ENCODE results near the gene SF3A1.

SF3A1 gene

DNA sequence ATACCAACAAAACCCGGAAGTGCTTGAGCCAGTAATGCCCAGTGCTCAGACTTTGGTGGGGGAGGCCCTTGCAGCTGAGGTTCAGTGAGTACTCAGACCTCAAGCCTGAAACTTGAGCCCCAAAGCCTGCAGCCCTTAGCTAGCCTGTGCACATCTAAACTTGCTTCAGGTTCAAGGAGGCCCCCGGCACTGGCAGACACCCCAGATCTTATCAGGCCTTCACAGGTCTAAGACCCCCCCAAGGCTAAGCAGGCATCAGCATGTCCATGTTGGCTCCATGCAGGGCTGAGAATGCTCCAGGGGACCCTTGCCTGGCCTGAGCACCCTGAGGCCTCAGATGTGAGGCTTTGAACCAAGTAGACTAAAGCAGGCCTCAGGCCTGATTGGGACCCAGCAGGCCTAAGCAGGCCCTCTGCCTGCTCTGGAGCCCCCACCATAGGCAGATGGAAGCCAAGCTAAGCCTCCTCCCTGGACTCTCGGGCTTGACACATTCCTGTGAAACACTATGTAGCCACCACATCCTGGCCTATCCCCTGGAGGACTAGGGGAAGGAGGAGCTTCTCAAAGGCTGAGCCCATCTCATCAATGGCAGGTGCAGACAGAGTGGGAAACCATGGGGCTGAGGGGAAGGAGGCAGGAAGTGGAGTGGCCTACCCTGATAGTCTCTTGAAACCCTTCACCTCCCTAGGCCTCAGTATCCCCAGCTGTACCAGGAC is 66.2 kb downstream of the SF3A1 start:
- ChIA-PET CTCF (interaction anchor here (1.6 to 10.0 kb wide), 9 partner anchors 11 to 184 kb away, joined by 3 to 307 read pairs (median 55); partner anchors contain the start of genes OSM, RNF215 and TBC1D10A), POLR2A (interaction anchor here (2.1 kb wide), 1 partner anchor 36 kb away, joined by 7 read pairs; the partner anchor contains the start of gene TBC1D10A)
- TF ChIP-seq, protein P1, sequence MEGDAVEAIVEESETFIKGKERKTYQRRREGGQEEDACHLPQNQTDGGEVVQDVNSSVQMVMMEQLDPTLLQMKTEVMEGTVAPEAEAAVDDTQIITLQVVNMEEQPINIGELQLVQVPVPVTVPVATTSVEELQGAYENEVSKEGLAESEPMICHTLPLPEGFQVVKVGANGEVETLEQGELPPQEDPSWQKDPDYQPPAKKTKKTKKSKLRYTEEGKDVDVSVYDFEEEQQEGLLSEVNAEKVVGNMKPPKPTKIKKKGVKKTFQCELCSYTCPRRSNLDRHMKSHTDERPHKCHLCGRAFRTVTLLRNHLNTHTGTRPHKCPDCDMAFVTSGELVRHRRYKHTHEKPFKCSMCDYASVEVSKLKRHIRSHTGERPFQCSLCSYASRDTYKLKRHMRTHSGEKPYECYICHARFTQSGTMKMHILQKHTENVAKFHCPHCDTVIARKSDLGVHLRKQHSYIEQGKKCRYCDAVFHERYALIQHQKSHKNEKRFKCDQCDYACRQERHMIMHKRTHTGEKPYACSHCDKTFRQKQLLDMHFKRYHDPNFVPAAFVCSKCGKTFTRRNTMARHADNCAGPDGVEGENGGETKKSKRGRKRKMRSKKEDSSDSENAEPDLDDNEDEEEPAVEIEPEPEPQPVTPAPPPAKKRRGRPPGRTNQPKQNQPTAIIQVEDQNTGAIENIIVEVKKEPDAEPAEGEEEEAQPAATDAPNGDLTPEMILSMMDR (IDR thresholded peaks at IDR 0.05; ENCODE audit: control extremely low read depth, extremely low read depth, low read depth, missing control alignments) = no peak
- peak; percentile 43 for DNase-seq (ENCODE audit: extremely low spot score)

DNA sequence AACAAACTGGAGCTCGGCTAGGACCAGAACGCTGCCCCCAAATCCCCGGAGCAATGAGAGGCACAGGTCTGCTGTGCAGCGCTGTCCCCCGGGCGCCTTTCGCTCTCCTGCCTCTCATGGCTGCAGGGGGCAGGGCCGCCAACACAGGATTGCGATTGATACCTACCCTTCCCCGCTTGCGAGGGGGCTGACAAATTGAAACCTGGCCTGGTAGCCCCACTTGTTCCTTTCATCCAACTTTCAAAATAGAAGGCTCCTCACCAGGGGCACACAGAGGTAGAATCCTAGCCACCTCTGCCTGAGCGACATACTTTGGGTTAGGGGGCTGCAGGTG is 66.7 kb downstream of the SF3A1 start:
- CTCF ChIA-PET = interaction anchor here (1.6 to 10.0 kb wide), 10 partner anchors 11 to 183 kb away, joined by 3 to 307 read pairs (median 44); partner anchors contain the start of genes OSM, RNF215 and TBC1D10A
- no peak for DNase-seq (ENCODE audit: extremely low spot score)
- POLR2A ChIA-PET = interaction anchor here (2.1 kb wide), 1 partner anchor 37 kb away, joined by 7 read pairs; the partner anchor contains the start of gene TBC1D10A
- TF ChIP-seq, protein P1 (IDR thresholded peaks at IDR 0.05; ENCODE audit: control extremely low read depth, extremely low read depth, low read depth, missing control alignments) = no peak

DNA sequence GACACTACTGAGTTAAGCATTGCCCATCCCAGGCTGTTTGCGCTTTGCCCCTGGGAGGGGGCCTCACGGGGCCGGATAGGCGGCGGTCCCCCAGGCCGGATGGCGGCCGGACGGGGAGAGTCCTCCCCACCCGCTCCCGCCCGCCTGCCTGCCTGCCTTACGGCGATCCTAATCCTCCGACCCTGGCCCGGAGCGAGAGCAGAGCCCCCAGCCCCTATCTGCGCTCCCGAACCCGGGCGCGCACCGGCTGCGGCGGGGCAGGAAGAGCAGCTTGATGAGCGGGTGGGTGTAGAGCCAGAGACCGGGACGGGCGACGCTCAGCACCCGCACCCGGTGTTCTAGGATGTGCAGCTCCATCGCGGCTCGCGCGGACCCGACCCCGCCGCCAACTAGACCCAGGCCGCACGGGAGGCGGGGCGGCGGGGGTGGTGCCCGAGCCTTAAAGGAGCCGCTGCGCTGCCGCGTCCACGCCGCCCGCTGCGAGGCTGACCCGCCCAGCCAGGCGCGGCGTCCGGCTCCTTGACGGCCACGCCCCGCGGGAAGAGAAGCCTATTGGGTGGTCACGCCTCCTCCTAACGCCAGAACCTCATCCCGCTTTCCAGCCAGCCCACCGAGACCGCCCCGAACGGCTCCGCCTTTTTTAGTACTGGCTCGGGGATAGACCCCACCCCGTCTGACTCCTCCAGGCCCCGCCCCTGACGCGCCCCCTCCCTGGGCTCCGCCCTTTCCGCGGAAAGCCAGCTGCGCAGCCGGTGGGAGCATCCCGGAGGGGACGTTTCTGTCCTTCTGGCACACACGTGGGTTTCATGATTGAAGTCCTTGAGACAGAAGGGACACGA is 67.3 kb downstream of the SF3A1 start, which contains the start of gene CASTOR1:
TSS of gene CASTOR1 (minus strand) at position 365 of the 839 bp plus-strand sequence. CDS start at position 357, 8 bp downstream.
- TF ChIP-seq, protein P1 (IDR thresholded peaks at IDR 0.05; ENCODE audit: control extremely low read depth, extremely low read depth, low read depth, missing control alignments) = no peak
- ChIA-PET CTCF (interaction anchor here (0.9 to 10.0 kb wide), 18 partner anchors 10 to 195 kb away, joined by 3 to 307 read pairs (median 18); partner anchors contain the start of genes CCDC157, OSM, RNF215 and SEC14L2), POLR2A (interaction anchor here (2.1 kb wide), 1 partner anchor 38 kb away, joined by 7 read pairs; the partner anchor contains the start of gene TBC1D10A)
- DNase-seq (ENCODE audit: extremely low spot score) = peak; percentile 98

DNA sequence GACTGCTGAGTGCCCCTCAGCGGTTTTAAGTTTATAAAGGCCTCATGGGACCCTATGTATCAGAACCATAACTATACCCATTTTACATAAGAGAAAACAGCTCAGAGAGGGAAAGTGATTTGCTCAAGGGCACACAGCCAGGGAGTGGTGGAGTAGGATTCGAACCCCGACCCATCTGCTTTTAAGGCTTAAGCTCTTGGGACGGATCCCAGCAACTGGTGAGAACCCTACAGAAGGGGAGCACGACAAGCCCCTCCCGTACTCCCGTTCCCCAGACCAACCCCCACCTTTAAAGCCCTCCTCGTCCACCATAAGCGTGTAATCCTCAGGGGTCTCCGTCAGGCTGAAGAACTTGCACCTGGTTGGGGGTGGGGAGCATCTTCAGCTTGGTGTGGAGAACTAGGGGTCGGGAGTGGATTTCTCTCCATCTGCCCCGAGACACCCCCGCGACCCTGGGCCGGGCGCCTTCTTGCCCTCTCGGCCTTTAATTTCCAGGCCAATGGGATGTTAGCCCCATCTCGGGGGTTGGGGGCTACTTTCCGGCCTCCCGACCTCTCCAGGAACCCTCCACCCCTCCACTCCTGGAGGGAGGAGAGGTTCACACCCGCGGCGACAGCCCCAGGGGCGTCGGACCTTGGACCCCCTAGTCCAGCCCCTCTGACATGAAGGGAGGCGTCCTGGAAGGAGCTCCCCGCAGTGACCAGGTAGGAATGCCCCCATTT is 68.1 kb downstream of the SF3A1 start:
- DNase-seq (ENCODE audit: extremely low spot score) = no peak

DNA sequence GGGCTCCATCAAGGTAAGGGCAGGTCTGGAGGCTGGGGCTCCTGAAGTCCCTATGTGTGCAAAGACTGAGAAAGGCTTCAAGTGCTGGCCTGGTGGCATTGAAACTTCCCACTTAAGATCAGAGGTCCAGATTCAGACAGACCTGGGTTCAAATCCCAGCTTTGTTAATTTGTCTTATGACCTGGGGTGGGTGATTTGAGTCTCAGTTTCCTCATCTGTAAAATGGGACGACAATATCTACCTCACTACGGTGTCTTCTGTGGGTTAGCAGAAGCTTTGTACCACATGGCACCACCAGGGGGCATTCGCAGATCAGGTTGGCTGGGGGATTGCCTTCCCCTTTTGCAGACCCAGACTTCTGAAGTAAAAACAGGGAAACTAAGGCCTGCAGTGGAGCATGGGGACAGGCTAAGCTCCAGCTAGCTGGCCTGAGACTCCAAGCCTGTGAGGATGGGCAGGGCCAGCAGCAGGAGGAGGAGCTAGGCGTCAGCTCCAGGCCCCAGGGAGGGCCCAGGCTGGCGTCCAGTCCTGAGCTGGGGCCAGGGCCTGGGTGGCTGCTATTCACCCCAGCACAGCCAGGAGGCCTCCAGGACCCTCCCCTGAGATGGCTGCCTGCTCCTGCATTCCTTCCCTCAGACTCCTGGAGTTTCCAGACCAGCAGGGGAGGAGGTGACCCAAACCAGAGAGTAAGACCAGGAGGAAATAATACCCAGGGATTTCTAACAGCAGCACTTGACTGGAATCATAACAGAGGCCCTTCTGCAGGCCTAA is 68.9 kb downstream of the SF3A1 start:
- ChIA-PET CTCF (interaction anchor here (0.6 to 10.0 kb wide), 72 partner anchors 9 to 682 kb away, joined by 3 to 307 read pairs (median 6); partner anchors contain the start of genes CCDC157, MTFP1, OSM and RNF215), POLR2A (interaction anchor here (0.5 to 1.3 kb wide), 3 partner anchors 99 to 183 kb away, joined by 3 to 6 read pairs (median 4); partner anchors contain the start of gene RNF215)
- DNase-seq (ENCODE audit: extremely low spot score) = peak; percentile 79
- TF ChIP-seq, protein P1 (IDR thresholded peaks at IDR 0.05; ENCODE audit: control extremely low read depth, extremely low read depth, low read depth, missing control alignments) = peak; percentile 86

More for the DNA sequence above, 68.1 kb downstream of the SF3A1 start:
- CTCF ChIA-PET = interaction anchor here (0.8 to 10.0 kb wide), 65 partner anchors 9 to 682 kb away, joined by 3 to 307 read pairs (median 7); partner anchors contain the start of genes CCDC157, MTFP1, OSM and RNF215
- TF ChIP-seq, protein P1 (IDR thresholded peaks at IDR 0.05; ENCODE audit: control extremely low read depth, extremely low read depth, low read depth, missing control alignments) = no peak
- POLR2A ChIA-PET = interaction anchor here (0.5 to 1.3 kb wide), 3 partner anchors 99 to 183 kb away, joined by 3 to 6 read pairs (median 4); partner anchors contain the start of gene RNF215
